ENCODE measurements around the gene PRCC. TPM values are rescaled to one million over a fixed set of nuclear protein-coding genes. Genes with fewer than 3 reads are reported as not detected.

The PRCC gene
- polyA plus RNA-seq, 1 donor from 2014 or later = 57.3 TPM

Other genes with a start within 250 kb of the PRCC start
- gene IQGAP3, start 195.0 kb upstream of the PRCC start, polyA plus RNA-seq = not detected
- gene TTC24, start 187.8 kb upstream of the PRCC start, polyA plus RNA-seq = 0.38 TPM
- gene NAXE, start 175.8 kb upstream of the PRCC start, polyA plus RNA-seq = 121 TPM
- gene GPATCH4, start 166.1 kb upstream of the PRCC start, polyA plus RNA-seq = 45.5 TPM
- gene HAPLN2, start 148.1 kb upstream of the PRCC start, polyA plus RNA-seq = not detected
- not detected for gene BCAN, start 125.4 kb upstream of the PRCC start, polyA plus RNA-seq
- not detected for gene NES, start 90.1 kb upstream of the PRCC start, polyA plus RNA-seq
- gene CRABP2, start 62.0 kb upstream of the PRCC start, polyA plus RNA-seq = 0.31 TPM
- 11.5 TPM for gene METTL25B, start 39.1 kb upstream of the PRCC start, polyA plus RNA-seq
- 39.7 TPM for gene ISG20L2, start 38.8 kb upstream of the PRCC start, polyA plus RNA-seq
- 93.7 TPM for gene MRPL24, start 26.4 kb upstream of the PRCC start, polyA plus RNA-seq
- gene HDGF, start 15.9 kb upstream of the PRCC start, polyA plus RNA-seq = 17.8 TPM
- 2.1 TPM for gene SH2D2A, start 49.3 kb downstream of the PRCC start, polyA plus RNA-seq
- gene INSRR, start 91.6 kb downstream of the PRCC start, polyA plus RNA-seq = not detected
- not detected for gene NTRK1, start 93.3 kb downstream of the PRCC start, polyA plus RNA-seq
- not detected for gene PEAR1, start 126.2 kb downstream of the PRCC start, polyA plus RNA-seq
- not detected for gene LRRC71, start 153.1 kb downstream of the PRCC start, polyA plus RNA-seq